ENCODE data around the gene FAM110D.

FAM110D gene

DNA sequence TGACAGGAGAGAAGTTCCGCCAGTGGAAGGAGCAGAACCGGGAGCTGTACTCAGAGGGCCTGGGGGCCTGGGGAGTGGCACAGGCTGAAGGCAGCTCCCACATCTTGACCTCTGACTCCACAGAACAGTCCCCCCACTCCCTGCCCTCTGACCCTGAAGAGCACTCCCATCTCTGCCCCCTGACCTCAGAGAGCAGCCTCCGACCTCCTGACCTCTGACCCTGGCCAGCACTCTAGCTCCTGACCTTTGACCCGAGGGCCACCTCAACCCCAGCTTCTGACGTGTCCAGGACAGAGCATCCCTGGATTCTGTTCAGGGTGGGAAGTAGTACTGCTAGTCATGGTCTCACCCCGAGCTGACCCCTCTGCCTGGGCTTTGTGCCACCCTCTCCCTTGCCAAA is 30.5 kb downstream of the FAM110D start:
- DNase-seq (ENCODE audit: low read depth): no peak

DNA sequence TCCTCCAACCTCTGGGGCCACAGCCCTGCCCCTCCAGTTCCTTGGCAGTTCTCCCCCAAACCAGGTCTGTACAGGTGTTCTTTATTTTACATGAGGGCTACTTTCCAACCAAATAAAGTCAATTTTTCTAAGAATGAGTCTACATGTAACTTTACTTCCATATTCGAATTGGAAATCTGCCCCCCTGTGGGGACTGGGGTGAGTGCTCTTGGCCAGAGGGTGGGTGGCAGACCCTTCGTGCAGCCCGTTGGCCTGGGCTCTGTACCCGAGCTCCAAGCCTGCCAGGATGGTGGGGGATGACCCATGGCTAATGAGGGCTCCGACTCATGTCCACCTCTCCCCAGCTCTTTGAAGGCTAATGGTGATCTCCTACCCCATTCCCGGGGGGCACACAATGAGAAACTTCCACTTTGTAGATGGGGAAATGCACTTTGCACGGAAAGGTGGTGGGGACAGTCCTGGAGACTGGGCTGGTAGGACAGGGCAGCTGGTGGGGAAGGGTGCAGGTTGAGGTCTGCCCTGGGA is 30.9 kb downstream of the FAM110D start:
- no peak for DNase-seq (ENCODE audit: low read depth)

DNA sequence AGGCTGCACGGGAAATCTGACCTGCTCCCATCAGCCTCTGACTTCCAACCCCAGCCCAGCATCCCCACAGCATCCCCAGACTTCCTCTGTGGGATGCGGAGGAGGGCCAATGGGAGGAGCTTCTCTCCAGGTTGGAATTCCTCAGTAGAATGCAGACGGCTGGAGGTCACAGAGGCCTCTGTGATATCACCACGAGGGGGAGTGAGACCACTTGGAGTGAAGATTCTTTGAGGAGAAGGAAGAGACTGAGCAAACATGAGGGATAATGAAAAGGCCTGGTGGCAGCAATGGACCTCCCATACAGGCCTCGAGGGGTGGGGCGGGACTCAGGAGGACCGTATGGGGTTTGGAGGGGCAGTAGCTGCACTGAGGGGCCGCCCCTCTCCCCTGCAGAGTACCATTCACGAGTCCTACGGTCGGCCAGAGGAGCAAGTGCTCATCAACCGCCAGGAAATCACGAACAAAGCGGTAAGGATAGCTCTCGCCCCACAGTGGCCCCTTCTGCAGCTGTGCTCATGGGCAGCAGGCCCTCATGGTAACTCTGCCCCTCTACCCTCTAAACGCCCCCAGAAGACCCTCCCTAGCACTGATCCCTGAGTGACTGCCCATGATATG is 31.6 kb downstream of the FAM110D start, which contains the start of gene CATSPER4:
CATSPER4 (plus strand) TSS at position 230 of the 615 bp plus-strand sequence; CDS start at position 256, 26 bp downstream.
- DNase-seq (ENCODE audit: low read depth): no peak

DNA sequence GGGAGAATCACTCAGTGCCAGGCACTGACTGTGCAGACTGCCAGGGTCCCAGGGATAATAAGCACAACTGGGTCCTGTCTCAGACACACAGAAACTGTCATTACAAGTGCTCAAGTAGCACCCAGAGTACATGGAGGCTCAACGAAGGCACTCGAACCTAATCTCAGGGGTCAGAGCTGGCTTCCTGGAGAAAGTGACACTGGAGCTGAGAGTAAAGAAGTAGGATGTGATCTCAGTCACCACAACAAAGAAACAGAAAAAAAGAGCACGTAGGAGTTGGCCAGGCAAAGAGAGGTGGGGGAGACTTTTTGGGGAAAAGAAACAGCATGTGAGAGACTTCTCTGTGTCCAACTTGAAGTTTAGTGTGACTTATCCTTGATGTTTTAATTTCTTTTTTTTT is 32.9 kb downstream of the FAM110D start:
- DNase-seq (ENCODE audit: low read depth): no peak

DNA sequence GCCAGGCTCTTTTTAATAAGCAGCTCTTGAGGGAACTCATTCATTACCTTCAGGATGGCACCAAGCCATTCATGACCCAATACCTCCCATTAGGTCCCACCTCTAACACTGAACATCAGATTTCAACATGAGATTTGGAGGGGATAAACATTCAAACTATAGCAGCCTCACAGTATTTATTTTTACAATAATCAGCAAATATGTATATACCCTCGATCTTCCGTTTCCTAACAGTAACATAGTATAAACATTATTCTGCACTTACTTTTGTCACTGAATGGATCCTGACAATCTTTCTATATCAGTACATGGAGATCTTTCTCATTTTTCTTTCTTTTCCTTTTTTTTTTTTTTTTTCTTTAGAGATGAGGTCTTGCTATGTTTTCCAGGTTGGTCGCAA is 36.9 kb downstream of the FAM110D start:
- no peak for DNase-seq (ENCODE audit: low read depth)

DNA sequence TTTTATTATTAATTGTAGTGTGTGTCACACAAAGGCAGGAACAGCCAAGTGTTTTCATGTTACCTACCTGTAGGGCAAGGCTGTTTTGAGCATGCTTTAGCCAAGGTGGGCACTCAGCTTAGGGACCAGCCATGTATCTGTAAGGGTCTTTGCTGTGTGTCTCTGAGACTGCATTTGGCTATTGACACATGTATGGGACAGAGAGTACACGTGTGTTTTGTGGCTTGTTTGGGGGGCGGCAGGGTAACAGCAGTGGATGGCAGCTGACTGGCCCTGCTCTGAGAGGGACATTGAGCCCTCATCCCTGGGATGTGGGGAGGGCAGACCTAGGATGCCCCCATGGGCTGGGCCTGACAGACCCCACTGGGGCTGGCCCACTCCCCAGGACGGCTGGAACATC is 38.4 kb downstream of the FAM110D start:
- no peak for DNase-seq (ENCODE audit: low read depth)

DNA sequence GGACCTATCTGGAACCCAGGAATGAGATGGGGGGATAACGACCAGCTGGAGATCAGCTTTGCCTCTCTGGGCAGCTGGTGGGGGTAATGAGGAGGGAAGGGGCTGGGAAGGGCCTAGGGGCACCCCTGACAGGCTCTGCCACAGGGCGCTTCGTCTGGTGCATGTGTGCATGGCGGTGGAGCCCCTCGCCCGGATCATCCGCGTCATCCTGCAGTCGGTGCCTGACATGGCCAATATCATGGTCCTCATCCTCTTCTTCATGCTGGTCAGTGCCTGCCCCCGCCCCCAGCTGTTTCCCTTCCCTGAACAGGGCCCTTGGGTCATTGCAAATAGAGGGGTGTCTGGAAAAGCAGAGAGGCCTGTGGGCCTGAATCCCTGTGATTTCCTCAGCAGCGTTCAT is 38.9 kb downstream of the FAM110D start:
- no peak for DNase-seq (ENCODE audit: low read depth)

DNA sequence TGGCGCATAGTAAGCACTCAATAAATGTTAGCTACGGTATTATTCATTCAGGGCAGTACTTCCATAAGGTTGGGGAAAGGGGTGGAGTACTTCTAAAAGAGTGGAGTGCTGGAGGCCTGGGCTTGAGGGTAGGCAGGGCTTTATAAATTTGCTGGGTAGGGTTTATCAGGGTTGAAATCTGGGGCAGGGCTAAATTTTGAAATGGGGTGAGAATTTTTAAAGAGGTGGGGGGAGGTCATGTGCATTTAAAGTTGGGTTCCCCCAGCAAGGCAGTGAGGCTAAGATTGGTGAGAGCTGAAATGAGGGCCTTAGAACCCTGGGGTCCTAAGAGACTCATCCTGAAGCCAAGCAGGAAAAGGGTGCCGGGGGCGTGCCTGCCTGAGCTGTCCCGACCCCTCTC is 41.5 kb downstream of the FAM110D start:
- no peak for DNase-seq (ENCODE audit: low read depth)

DNA sequence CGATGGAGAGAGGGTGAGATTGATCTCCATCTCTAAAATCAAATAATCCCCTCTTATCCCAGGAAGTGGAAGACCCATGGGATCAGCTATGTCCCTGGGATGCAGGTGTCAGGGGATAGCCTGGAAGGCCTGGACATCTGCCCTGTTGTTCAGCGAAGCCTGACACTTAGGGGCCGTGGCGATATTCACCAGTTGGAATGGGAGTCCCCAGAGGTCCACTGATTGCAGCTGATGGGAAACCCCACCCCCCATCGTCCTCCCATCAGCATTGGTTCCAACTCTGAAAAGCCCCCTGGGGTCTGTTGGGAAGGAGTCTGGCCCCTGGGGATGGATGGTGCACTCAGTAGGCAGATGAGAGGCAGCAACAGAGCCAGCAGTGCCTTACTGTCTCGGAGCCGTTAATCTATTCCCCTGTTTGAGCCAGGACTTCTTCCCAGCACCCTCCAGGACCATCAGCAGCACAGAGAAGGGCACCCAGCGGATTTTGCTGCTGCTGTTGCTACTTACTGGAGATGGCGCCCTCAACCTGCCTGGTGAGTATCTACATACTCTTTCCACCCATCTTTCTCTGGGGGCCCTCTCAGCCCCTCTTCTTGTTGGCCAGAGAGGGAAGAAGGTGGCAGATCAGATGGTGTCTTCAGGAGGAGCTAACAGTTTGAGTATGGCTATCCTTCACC is 44.9 kb downstream of the FAM110D start:
- no peak for DNase-seq (ENCODE audit: low read depth)

DNA sequence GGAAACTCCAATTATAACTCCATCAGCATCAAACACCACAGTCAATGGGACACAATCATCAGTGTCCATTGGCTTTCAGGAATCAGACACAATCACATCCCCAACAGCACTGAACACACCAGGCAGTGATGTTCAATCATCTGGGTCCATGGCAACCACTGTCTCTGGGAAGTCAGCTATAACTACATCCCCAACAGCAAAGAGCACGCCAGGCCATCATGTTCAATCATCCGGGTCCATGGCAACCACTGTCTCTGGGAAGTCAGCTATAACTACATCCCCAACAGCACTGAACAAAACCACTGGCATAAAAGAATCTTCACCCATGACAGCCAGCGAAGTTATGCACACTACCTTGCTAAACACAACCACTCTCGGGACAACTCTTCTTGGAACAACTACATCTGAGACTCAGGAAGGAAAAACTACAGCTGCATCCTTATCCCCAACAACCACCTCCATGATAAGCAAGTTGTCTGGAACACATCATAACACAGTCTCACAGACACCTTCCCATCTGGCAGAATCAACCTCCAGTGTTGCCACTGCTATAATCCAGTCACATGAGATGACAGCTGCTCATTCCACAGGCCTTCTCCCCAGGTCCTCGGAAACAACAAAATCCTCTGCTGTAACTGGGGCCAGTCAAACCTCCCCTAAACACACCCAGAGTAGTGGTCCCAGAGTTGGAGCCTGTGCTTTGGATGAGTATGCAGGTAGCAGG is 51.4 kb downstream of the FAM110D start:
- no peak for DNase-seq (ENCODE audit: low read depth)

DNA sequence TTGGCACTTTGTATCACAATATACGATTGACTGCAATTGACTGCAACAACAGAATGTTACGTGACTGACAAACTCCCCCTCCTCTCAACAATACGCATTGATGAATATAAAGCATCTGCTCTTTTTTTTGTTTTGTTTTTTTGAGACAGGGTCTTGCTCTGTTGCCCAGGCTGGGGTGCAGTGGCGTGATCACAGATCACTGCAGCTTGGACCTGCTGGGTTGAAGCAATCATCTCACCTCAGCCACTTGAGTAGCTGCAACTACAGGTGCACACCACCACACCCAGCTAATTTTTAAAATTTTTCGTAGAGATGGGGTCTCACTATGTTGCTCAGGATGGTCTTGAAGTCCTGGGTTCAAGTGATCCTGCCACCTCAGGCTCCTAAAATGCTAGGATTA is 53.8 kb downstream of the FAM110D start:
- no peak for DNase-seq (ENCODE audit: low read depth)

DNA sequence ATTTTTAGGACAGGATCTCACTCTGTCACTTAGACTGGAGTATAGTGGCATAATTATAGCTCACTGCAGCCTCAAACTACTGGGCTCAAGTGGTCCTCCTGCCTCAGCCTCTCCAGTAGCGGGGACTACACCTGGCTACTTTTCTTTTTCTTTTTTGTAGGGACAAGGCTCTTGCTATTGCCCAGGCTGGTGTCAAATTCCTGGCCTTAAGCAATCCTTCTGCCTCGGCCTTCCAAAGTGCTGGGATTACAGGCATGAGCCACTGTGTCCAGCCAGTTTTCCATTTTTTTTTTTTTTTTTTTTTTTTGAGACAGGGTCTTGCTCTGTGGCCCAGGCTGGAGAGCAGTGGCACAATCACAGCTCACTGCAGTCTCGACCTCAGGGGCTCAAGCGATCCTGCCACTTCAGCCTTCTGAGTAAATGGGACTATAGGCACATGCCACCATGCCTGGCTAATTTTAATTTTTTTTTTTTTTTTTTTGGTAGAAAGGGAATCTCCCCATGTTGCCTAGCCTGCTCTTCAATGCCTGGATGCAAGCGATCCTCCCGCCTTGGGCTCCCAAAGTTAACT is 54.5 kb downstream of the FAM110D start:
- no peak for DNase-seq (ENCODE audit: low read depth)
